ENCODE data around the gene MUC12. TPM values are rescaled to one million over a fixed set of nuclear protein-coding genes. Genes with fewer than 3 reads are reported as not detected.
A peak's percentile ranks its signal among the peaks of the same experiment; 100 is the strongest.

Gene MUC12
- total and polyA plus RNA-seq, 2 of the 13 experiments (the other 11 are each of a cell fraction or from before 2014, with no cell fraction given) = not detected

GRCh38 chr7:101018271-101019167 is 49.2 kb downstream of the MUC12 start:
- H3K27ac ChIP-seq (ENCODE audit: extremely low read length, insufficient read depth, low read length) = no peak overlapping the region
- no peak for TF ChIP-seq ZNF34 (CRISPR knock-in tag; IDR thresholded peaks at IDR 0.05; ENCODE audit: borderline replicate concordance)
- TF ChIP-seq ZNF564 (CRISPR knock-in tag; IDR thresholded peaks at IDR 0.05) = no peak
- no peak for TF ChIP-seq KDM1A (CRISPR knock-in tag; IDR thresholded peaks at IDR 0.05)
- TF ChIP-seq ELF4 (CRISPR knock-in tag; IDR thresholded peaks at IDR 0.05; ENCODE audit: borderline replicate concordance) = no peak
- TF ChIP-seq NFYB (CRISPR knock-in tag; IDR thresholded peaks at IDR 0.05) = no peak
- no peak for TF ChIP-seq ZSCAN29 (CRISPR knock-in tag; conservative IDR thresholded peaks at IDR 0.05)
- no peak for TF ChIP-seq ATF3 (CRISPR knock-in tag; IDR thresholded peaks at IDR 0.05)
- TF ChIP-seq ZNF280D (CRISPR knock-in tag; IDR thresholded peaks at IDR 0.05) = no peak
- no peak for TF ChIP-seq CREM (IDR thresholded peaks at IDR 0.05)
- no peak for TF ChIP-seq CREM (CRISPR knock-in tag; IDR thresholded peaks at IDR 0.05)
- no peak for TF ChIP-seq ZNF282 (IDR thresholded peaks at IDR 0.05; ENCODE audit: partially characterized antibody)
- no peak for TF ChIP-seq HMGXB3 (CRISPR knock-in tag; IDR thresholded peaks at IDR 0.05; ENCODE audit: borderline replicate concordance)
- no peak for TF ChIP-seq POLR2G (IDR thresholded peaks at IDR 0.05; ENCODE audit: low read depth, low read length)
- TF ChIP-seq CCDC6 (CRISPR knock-in tag; IDR thresholded peaks at IDR 0.05) = no peak
- TF ChIP-seq ZNF619 (CRISPR knock-in tag; IDR thresholded peaks at IDR 0.05) = no peak
- no peak for TF ChIP-seq E2F5 (CRISPR knock-in tag; conservative IDR thresholded peaks at IDR 0.05)

More at GRCh38 chr7:101018271-101019167, 49.2 kb downstream of the MUC12 start:
- DNase-seq (ENCODE audit: low spot score) (no peak), FAIRE-seq (no peak), ATAC-seq (peak; percentile 13; the same call in 1 of the 3 replicates)
- CTCF ChIA-PET (ENCODE audit: low intra/inter-chr PET ratio, low total read pairs) = no interaction called here
- Histone ChIP-seq H4K20me1 (ENCODE audit: insufficient read depth, low read length) (no peaks in the 10 kb centered on the region), H3K9ac (ENCODE audit: insufficient read depth, low read depth, low read length) (no peak overlapping the region), H3K9me3 (ENCODE audit: low read length) (no peaks in the 10 kb centered on the region), H2AFZ (ENCODE audit: low read length) (no peak overlapping the region), H3K4me2 (ENCODE audit: low read depth, low read length) (no peak overlapping the region), H3K4me3 (replicated peaks in 1 of 3; ENCODE audit: insufficient read depth in 1 of 3, low read depth in 2 of 3, low read length in 3 of 3) (no peak overlapping the region), H3K27me3 (ENCODE audit: control insufficient read depth in 1 of 2, insufficient read depth in 2 of 2, low read length in 2 of 2) (peaks cover 4 to 44% of the 10 kb centered on the region in 2 experiments; a peak in 4 of 5 replicates), H3K4me1 (ENCODE audit: insufficient read depth, low read length) (peaks cover 15% of the 10 kb centered on the region), H3K79me2 (ENCODE audit: insufficient read depth, low read length) (no peaks in the 10 kb centered on the region), H3K36me3 (replicated peaks in 1 of 2; ENCODE audit: control insufficient read depth in 1 of 2, insufficient read depth in 2 of 2, low read length in 2 of 2) (no peaks in the 10 kb centered on the region)
- POLR2A ChIA-PET = interaction anchor here (0.6 kb wide), 1 partner anchor 76 kb away, joined by 3 read pairs; no protein-coding TSS in a partner anchor
- no TSS peak for BruUV-seq (replicated peaks)
- in situ Hi-C loops (cut with HindIII; ENCODE audit: extremely low pct_ligation_motif_present, low pct_unique_long_range_greater_than_20kb) = no loop called here
- 13% methylated on average over 8 of the region's 14 CpGs for WGBS (ENCODE audit: low lambda C conversion rate)
- intact Hi-C loops (cut with micrococcal nuclease; ENCODE audit: unreplicated experiment) = no loop called here

Measured in HepG2 (cell line).